SHP77 (cell line): ENCODE data around the gene RHBG.
"Not testable (repeated sequence)": the region's sequence is repeated elsewhere in the genome, so short reads cannot be mapped to it uniquely, and the experiment has no call there.

ENCODE experiments used
- DNase-seq, 2 experiments: peaks; one replicate each; lab custom pipeline; 2025; lab: John Stamatoyannopoulos, UW

Gene RHBG

DNA sequence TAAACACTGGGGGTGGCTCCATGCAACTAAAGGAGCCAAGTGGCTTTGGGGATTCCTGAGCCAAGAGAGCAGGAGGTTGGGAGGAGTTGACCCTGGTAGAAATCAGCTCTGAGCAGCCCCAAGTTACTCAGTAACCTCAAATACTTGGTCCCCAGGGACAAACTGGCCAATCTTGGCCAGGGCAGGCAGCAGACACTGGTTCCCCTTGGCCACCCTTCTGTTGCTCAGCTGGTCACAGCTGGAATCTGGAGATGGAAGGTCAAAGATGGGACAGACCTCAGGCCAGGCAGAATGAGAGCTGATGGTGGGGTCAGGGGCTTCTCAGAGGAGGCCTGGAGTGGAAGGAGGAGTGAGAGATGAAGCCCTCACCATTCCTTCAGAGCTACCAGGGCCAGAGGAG is 3.3 kb upstream of the RHBG start:
- DNase-seq: no peak

DNA sequence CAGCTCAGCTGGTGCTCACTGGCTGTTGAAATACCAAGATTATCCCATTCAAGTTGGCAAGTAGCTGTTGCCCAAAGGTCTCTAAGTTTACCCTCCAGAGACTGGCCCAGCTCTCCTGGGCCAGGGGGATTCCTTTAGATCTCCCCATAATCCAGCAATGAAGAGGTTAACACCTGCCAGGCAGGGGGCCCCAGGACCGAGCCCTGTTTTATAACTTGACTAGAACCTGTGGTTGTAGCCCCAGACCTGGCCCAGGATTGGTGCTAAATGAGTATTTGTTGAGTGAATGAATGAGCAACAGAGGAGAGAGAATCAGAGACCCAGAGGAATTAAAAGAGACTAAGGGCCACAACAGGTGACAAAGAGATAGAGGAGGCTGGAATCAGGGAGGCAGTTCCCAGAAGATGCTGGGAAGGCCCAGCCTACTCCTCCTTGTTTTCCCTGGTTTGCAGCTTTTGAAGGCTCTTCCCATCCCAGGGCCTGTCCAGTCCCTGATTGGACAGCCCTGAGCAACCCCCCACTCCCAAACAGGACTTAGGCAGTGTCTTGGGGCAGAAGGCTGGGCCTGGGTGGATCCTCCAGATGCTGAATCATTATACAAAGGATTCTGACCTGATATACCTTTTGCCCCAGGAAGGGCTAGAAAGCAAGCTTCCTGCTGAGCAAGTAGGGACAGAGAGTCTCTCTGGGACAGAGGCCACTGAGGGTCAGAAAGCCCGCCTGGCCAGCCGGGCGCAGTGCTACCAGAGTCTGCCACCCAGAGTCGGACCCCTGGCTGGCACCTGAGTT is 2.4 kb upstream of the RHBG start:
- no peak for DNase-seq

DNA sequence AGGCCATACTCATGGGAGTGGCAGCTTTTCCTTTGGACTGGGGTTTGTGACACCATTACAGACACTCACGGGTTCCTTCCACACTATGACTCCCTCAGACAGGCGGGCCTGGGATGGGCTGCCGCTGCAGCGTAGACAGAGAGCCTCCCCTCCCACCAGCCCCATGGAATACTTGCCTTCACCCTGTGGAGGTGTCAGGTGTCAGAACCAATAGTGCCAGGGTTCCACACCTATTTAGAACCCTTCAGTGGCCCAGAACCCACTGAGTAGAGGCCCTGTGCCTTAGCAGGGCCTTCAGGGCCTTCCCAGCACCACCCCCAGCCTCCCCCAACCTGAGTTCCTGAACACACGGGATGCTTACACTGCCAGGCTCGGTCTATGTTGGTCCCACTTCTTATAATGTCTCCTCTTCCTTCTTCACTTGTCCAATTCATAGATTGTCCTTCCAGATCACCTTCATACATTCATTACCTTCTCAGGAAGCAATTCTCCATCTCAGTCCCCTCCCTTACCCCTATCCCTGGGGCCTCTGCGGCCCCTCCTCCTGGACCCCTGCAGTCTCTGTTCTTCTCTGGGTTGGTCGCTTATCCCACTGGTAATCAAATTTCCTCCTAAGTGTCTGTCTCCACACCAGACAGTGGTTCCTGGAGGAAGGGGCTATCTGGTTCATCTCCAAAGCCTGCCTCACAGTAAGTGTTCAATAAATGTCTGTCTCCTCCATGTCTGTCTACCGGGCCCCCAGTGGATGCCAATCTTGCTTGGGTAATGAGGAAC is 1.4 kb upstream of the RHBG start:
- DNase-seq: no peak

DNA sequence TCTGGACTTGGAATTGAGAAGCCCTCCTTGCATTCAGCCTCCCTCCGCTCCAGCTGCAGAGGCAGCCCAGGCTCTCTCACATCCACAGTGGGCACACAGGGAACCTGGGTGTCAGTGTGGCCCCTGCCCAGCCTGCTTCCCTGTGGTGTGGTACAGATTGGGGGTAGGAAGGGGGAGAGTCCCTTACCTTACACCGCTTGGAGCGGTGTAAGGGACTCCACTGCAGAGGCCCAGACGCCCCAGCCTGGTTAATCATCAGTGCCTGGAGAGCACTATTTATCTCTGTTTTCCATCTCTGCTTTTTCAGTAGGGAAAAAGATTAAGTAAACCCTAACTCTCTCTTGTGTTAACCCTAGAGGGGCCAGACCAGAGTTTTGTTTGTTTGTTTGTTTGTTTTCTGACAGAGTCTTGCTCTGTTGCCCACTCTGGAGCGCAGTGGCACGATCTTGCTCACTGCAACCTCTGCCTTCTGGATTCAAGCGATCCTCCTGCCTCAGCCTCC is 803 bp upstream of the RHBG start:
- no peak for DNase-seq

DNA sequence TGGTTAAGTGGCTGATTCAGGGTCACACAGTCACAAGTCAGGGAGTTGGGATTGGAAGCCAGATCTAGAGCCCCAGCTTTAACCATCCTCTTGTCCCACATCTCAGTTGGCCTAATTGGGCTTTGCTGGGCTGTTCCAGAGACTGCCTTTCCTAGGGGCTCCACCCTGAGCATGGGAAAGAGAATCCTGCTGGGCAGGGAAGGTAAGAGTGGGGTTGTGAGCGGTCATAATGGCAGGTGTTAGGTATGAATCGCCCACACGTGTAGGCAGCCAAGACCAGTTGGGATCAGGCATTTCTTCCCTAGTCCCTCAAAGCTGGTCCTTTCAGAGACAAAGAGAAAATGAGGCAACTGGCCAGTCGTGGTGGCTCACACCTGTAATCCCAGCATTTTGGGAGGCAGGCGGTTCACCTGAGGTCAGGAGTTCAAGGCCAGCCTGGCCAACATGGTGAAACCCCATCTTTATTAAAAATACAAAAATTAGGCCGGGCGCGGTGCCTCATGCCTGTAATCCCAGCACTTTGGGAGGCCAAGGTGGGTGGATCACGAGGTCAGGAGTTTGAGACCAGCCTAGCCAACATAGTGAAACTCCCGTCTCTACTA is 775 bp downstream of the RHBG start:
- not testable (repeated sequence) for DNase-seq

DNA sequence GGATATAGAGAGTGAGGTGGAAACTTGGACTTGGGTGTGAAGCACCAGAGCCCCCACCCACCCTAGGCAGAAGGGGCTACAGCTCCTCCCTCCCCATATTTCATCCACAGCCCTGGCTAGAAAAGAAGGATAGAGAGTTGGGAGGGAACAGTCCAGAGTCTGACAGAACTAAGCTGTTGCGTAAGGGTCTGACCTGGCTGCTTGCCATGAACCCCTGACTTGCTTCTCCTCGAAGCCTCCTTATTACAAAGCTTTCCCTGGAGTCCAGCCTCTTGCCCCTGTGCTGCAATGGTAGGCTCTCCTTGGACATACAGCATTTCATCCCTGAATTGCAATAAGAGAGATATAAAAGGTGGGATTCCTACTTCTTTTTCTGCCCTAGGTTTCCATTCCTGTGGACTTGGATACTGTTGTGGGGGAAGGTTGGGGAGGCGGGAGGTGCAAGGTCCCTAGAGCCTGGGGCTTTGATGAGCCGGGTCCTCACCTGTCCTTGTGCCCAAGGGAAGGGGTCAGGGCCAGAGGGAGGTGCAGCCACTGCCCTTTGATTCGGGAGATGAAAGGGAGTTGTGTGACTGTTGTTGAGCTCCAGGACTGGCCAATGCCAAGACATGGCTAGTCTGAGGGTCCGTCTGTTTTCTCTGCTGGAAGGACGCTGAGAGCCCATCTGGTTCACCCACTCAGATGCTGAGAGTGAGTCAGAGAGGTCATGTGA is 2.7 kb downstream of the RHBG start:
- DNase-seq: no peak

DNA sequence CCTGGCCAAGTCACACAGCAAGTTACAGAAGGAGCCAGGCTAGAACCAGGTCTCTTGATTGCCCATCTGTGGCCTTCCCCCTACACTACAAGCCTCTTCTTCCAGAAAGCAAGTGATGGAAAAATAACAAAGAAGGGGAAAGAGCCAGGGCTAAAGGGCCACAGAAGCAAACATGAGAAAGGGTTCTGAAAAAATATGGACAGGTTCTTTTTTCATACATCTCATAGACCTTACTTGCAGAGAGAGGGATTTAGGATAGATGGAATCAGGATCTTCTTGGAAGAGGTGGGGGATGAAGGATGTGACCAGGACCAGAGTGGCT is 3.2 kb downstream of the RHBG start:
- no peak for DNase-seq

DNA sequence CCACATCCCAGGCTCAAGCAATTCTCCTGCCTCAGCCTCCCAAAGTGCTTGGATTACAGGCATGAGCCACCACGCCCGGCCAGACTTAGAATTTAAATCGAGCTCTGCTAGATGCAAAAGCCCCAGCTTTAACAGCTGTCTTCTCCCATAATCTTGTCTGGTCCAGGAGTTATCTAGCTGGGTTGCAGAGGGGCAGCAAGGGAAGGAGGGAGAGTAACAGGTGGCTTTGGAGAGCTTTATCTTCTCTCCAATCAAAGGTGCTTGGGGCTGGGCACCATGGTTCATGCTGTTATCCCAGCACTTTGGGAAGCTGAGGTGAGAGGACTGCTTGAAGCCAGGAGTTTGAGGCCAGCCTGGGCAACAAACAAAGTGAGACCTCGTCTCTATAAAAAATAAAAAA is 3.9 kb downstream of the RHBG start:
- DNase-seq: no peak

DNA sequence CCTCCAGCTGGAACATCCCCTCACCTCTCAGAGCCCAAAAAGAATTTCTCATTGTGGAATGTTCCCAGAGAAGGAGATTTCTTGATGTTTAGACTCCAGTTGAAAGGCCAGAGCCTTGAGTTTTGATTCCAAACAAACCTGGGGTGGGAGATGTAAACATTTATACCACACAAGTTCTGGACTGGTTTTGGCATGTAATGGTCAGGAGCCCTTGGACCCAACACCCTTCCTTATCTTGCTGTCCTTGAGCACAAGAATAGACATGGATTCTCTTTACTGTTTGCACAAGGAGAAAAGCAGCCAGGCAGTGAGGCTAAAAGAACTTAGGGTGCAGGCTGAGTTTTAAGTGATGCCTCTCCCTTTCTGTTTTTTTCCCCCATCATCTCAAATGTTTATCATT is 4.5 kb downstream of the RHBG start:
- no peak for DNase-seq

DNA sequence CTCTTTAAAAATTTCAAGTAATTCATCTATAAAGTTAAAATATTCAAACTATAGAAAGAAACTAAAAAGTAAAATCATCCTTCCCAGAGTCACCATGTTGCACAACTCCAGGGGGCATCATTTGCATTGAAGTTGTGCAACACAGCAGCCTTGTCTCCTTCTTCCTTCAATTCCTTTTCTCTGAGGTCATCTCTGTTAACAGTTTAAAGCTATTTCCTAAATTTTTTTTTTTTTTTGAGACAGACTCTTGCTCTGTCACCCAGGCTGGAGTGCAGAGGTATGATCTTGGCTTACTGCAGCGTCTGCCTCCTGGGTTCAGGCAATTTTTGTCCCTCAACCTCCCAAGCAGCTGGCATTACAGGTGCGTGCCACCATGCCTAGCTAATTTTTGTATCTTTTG is 7.1 kb downstream of the RHBG start:
- no peak for DNase-seq

DNA sequence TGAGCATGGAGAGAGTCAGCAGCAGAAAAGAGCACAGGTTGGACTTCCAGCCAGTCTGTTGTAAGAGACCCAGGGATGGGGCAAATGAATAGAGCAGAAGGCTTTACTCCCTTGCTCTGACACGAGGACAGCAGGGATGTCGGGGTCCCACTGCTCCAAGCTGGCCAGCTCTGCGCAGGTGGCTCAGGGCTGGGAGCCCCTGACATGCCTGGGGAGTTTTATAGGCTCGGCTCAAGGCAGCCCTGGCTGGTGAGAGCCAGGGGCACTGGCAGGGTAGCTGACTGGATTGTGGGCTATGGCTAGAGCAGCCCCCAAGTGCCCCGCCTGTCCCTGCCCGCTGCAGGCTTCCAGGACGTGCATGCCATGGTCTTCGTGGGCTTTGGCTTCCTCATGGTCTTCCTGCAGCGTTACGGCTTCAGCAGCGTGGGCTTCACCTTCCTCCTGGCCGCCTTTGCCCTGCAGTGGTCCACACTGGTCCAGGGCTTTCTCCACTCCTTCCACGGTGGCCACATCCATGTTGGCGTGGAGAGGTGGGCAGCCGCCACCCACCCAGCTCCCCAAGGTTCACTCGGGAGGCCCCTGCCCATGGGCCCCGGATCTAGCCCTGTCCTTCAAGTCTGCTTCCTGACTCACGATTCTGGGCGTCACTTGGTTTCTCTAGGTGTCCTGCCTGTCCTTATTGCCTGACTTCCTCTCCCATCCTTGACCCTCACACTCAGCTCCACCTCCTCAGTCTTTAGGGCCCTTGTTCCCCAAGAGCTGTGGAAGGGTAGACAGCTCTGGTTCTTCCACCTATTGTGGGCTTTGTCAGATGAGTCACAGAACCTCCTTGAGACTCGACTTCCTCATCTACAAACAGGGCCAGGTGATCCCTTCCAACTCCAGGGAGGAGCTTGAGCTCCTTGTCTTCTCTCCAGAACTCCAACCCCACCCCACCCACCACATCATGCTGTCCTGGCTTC is 8.2 kb downstream of the RHBG start:
- DNase-seq: no peak

DNA sequence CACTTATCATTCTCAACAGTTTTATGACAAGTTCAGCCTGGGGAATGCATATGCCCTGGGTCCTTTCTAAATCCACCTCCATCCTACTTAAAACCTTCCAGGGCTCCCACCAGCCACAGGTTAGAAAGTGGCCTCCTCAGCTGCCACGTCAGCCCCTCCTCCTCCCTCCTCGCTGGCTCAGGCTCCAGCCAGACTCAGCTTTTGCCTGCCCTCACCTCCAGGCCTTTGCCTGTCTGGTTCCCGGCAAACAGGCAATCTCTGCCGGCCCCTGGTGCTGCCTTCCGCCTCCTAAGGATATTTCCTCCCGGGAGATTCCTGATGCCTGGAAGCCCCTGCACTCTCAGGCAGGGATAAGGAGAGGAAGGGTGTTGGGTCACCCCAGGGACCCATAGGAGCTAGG is 9.5 kb downstream of the RHBG start:
- no peak for DNase-seq

DNA sequence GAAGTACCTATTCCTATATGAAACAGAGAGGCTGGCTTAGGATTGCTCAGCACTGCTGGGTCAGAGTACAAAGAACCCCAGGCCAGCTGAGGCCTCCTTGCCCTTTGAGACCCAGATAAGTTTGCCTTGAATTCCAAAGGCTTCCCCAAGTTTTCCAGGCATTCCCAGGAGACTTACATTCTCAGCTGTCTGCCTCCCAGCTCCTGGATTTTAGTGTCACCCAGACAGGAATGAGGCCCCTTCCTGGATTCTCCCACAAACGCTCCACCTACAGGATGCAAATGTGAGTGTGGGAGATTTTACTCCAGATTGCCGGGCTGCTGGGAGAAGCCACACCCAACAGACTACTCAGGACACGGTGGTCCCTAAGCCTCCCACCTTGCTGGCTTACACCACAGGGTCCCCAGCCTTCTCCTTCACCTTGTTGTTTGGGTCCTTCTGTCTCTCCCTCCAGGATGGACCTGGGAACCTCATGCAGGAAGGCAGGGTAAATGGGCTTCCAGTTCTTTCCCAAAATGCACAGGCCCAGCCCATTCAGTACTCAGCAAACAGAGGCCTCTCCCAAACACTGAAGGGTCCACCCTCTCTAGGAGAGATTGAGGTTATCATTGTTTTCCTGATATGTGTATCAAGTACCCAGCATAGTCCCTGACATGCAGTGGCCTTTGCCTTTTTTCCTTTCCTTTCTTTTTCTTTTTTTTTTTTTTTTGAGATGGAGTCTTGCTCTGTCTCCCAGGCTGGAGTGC is 10.6 kb downstream of the RHBG start:
- no peak for DNase-seq

DNA sequence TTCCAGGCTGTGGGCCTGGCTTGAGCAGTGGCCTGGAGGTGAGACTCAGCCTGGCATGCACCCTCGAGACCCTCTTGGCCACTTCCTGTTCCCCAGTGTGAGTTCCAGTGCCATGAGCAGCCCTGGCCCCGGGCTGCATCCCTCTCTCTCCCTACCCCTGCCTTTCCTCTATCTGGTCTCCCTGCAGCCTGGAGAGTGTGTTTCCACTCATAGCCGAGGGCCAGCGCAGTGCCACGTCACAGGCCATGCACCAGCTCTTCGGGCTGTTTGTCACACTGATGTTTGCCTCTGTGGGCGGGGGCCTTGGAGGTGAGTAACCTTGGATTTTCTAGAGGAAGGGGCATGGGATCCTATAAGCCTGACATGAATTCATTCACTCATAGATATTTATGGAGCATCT is 13.6 kb downstream of the RHBG start:
- no peak for DNase-seq

DNA sequence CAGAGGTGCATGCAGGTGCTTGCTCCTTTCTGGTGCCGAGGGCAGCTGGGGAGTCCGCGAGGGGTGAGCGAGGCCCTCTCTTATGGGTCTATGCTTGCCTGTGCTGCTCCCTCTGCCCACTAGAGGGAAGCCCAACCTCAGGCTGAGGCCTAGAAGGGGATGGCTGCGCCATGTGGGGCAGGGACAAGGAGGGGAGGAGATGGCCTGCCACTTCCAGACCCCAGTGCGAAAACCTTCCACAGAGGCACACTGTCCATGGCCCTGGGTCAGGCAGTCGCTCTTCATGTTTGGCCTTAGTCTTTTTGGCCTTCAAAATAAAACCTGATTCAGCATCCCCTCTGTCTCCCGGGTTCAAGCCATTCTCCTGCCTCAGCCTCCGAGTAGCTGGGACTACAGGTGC is 14.0 kb downstream of the RHBG start:
- peak; percentile 89 to 90 for DNase-seq

DNA sequence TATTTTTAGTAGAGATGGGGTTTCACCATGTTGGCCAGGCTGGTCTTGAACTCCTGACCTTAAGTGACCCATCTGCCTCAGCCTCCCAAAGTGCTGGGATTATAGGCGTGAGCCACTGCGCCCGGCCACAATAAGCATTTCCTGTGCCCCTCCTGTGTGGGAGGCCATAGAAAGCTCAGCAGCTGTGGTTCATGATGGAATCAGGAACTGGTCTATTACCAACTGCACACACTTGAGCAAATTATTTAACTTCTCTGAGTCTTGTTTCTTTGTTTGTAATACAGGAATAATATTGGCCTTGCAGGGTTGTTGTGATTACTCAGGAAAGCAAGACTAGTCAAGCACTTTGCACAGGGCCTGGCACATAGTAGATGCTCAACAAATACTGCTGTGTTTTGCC is 15.0 kb downstream of the RHBG start:
- no peak for DNase-seq

DNA sequence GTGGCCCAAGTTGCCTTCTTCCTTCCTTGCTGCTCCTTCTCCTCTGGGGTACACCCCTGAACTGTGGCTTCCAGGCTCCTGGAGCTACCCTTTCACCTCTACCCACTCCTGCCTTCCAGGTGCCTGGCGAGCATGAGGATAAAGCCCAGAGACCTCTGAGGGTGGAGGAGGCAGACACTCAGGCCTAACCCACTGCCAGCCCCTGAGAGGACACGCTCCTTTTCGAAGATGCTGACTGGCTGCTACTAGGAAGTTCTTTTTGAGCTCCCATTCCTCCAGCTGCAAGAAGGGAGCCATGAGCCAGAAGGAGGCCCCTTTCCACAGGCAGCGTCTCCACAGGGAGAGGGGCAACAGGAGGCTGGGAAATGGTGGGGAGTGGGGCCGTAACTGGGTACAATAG is 15.6 kb downstream of the RHBG start:
- no peak for DNase-seq

DNA sequence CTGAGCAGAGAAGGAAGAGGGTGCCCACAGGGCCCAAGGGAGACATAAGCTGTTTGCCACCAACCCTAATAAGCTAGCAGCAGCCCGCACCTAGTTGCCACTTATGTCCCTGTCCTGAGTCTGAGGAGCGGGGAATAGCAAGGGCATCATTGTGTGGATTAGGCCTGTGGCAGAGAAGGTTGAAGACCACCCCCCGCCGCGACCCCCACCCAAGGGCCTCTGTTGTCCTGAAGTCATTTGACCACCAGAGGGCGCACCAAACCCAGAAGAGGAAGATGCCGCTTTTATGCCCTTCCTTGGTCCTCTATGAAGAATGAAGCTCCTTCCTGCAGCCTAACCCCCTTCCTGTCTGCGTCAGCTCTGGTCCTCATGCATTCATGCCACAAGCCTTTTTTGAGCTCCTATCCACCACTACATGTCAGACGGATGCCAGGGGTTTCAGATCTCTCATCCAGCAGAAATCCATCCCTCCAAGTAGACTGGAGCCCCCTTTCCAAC is 16.6 kb downstream of the RHBG start:
- peak; percentile 79 to 80 for DNase-seq

DNA sequence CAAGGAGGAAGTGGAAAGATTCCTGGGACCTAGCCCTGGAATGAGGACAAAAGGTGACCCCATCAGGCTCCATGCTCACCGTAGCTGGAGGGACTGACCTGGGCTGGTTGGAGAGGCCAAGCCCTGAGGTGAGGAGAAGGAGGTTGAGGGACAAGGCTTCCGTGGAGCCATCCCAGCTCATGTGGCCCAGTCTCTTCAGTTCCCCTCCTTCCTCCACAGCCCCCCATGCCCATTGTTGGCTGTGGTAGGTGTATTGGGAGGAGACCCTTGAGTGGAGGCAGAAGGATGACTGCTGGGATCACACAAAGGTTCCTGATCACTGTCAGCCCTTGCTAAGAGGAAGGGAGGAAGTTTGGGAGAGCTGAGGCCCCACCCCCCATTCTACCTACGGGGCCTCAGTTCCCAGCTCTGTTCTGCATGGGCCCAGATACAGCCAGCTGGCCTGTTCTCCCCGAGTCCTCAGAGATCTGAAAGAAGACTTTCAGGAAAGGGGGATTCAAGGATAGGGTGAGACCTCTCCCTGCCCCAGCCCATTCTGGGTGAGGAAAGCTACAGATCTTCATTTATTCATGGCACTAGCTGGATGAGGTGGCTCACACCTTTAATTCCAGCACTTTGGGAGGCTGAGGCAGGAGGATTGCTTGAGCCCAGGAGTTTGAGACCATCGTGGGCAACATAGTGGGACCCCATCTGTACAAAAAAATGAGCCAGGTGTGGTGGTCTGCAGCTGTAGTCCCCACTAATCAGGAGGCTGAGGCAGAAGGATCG is 17.3 kb downstream of the RHBG start:
- DNase-seq: no peak
